Esophagus squamous epithelium (tissue), 5 donors: ENCODE data around the gene HS3ST2. TPM values are rescaled to one million over a fixed set of nuclear protein-coding genes. Genes with fewer than 3 reads are reported as not detected.

ENCODE experiments used
- DNase-seq: peaks from one replicate; lab custom pipeline; 2025; lab: John Stamatoyannopoulos, UW
- H3K27ac ChIP-seq, 4 donors: fragments of 200-600 bp; sonication (generic); one replicate each; pipeline ENCODE4 v1.5.1; 2016 to 2019; ENCODE audit warnings: mild to moderate bottlenecking in 1 of 4
- H3K27me3 ChIP-seq, 4 donors: fragments of 200-600 bp; sonication (generic); 1 replicate in 3 of 4; 2 replicates in 1 of 4; pipeline versions ENCODE4 v1.5.1 to v1.6.0; 2017 to 2021; ENCODE audit warnings: antibody characterized with exemption in 1 of 4
- H3K36me3 ChIP-seq, 3 donors: fragments of 200-600 bp; sonication (generic); one replicate each; pipeline ENCODE4 v1.5.1; 2016 to 2019
- H3K4me1 ChIP-seq, 3 donors: fragments of 200-600 bp; sonication (generic); one replicate each; pipeline ENCODE4 v1.5.1; 2017 to 2019
- H3K4me3 ChIP-seq, 4 donors: fragments of 200-600 bp; sonication (generic); 1 replicate in 3 of 4; 2 replicates in 1 of 4; pipeline ENCODE4 v1.5.1; 2016 to 2019; ENCODE audit warnings: mild to moderate bottlenecking in 2 of 4, moderate library complexity in 1 of 4
- H3K9me3 ChIP-seq, 3 donors: fragments of 200-600 bp; sonication (generic); one replicate each; pipeline ENCODE4 v1.5.1; 2016 to 2019
- POLR2A ChIP-seq, 4 donors: fragments of 450-650 bp; IDR thresholded peaks; one replicate each; pipeline ENCODE4 v1.6.1; 2017; ENCODE audit warnings: antibody characterized with exemption in 4 of 4, mild to moderate bottlenecking in 4 of 4, moderate library complexity in 3 of 4
- WGBS, 2 donors: methylation state at CpG; one replicate each; pipeline ENCODE4 v1.1.5; 2018; 5-methylcytosine and 5-hydroxymethylcytosine counted together
- intact Hi-C: fragments of 100-400 bp; cut with DNase I; formaldehyde crosslinking; loops from one replicate; pipeline ENCODE4 v1.15.0; 2022
- total RNA-seq, 4 donors: library from RNA; depleted of rRNA; stranded (reverse); fragments of >200 nt; gene quantifications; one replicate each; pipeline ENCODE4 v1.1.0, GENCODE V29; 2016
- TF ChIP-seq, protein P1 (sequence below), 6 experiments: fragments of 450-650 bp in 4 of 6; fragments of 200-600 bp in 2 of 6; sonication (generic) in 2 of 6; IDR thresholded peaks; one replicate each; pipeline ENCODE4 v1.5.1; 2016 to 2019; ENCODE audit warnings: antibody characterized with exemption in 6 of 6, mild to moderate bottlenecking in 4 of 6, moderate library complexity in 4 of 6
- donor health status: DM: yes; HTN: yes; CAD: no.

Gene HS3ST2
- total RNA-seq, 4 donors from 2014 or later = 0.12 to 0.76 (median 0.30) TPM; not detected in 1

DNA sequence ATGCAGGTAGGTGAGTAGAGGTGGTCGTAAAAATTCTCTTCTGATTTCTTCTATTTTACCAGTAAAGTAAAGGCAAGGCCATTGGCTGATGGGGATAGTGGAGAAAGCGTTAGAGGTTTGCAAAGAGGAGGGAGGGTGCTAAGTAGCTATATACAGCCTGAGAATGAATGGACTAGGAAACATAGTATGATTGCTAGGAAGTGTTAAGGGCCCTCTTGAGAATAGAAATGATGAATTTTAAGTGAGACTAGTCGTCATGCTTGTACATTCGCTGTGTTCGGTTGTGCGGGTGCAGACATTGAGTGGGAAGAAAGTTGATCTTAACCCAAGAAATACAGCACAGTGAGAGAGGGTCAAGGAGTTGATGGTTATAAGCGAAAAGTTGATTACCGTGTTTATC lies 7.2 kb upstream of the HS3ST2 start:
- DNase-seq = no peak
- H3K27me3 ChIP-seq = peaks cover 0 to 31% (median 0%) of the 10 kb centered on the region in 4 donors
- no peaks in the 10 kb centered on the region for H3K36me3 ChIP-seq
- no peaks in the 10 kb centered on the region for H3K9me3 ChIP-seq
- intact Hi-C loops = no loop called here
- 77 to 81% methylated on average over 8 of the region's 8 CpGs for WGBS, 2 donors
- no peak overlapping the region for H3K4me3 ChIP-seq
- H3K4me1 ChIP-seq = no peaks in the 10 kb centered on the region
- TF ChIP-seq, protein P1, sequence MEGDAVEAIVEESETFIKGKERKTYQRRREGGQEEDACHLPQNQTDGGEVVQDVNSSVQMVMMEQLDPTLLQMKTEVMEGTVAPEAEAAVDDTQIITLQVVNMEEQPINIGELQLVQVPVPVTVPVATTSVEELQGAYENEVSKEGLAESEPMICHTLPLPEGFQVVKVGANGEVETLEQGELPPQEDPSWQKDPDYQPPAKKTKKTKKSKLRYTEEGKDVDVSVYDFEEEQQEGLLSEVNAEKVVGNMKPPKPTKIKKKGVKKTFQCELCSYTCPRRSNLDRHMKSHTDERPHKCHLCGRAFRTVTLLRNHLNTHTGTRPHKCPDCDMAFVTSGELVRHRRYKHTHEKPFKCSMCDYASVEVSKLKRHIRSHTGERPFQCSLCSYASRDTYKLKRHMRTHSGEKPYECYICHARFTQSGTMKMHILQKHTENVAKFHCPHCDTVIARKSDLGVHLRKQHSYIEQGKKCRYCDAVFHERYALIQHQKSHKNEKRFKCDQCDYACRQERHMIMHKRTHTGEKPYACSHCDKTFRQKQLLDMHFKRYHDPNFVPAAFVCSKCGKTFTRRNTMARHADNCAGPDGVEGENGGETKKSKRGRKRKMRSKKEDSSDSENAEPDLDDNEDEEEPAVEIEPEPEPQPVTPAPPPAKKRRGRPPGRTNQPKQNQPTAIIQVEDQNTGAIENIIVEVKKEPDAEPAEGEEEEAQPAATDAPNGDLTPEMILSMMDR (IDR thresholded peaks at IDR 0.05) = no peak
- no peak for TF ChIP-seq POLR2A (IDR thresholded peaks at IDR 0.05)
- H3K27ac ChIP-seq = no peak overlapping the region

DNA sequence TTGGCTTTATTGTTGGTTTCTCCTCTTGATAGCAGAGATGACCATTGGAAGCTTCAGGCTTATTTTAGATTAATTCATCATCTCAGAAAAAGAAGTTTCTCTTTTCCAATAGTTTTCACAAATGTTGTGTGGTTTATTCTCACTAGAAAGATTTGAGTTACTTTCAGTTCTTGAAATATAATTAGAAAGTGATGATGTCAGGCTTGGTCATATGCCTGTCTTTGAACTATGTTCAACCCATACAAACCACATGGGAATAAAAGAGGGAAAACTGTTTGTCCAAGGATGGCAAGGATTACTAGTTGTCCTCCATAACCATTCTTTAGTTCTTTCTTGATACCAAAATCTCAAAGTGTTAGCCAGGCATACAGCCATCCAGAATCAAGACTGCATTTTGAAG lies 3.7 kb upstream of the HS3ST2 start:
- peaks cover 11 to 23% (median 15%) of the 10 kb centered on the region in 3 donors for H3K4me1 ChIP-seq
- no peak for DNase-seq
- no peaks in the 10 kb centered on the region for H3K36me3 ChIP-seq
- TF ChIP-seq, protein P1 (IDR thresholded peaks at IDR 0.05) = no peak
- TF ChIP-seq POLR2A (IDR thresholded peaks at IDR 0.05) = no peak
- no peak overlapping the region for H3K27ac ChIP-seq
- H3K9me3 ChIP-seq = no peaks in the 10 kb centered on the region
- H3K4me3 ChIP-seq = no peak overlapping the region
- intact Hi-C loops = no loop called here
- peaks cover 4 to 38% (median 11%) of the 10 kb centered on the region in 4 donors for H3K27me3 ChIP-seq

- H3K4me3 ChIP-seq = peak overlapping the region; percentile 18 to 61 (median 38)
- WGBS, 2 donors = 0 to 14% methylated on average over 1 of the region's 59 CpGs
- intact Hi-C loops = no loop called here
- no peak for TF ChIP-seq POLR2A (IDR thresholded peaks at IDR 0.05)
- TF ChIP-seq, protein P1 (IDR thresholded peaks at IDR 0.05) = peak in 4 of 6 experiments; percentile 38 to 49 (median 43)
- no peaks in the 10 kb centered on the region for H3K9me3 ChIP-seq
- H3K4me1 ChIP-seq = peaks cover 11 to 23% (median 15%) of the 10 kb centered on the region in 3 donors
- peaks cover 4 to 63% (median 11%) of the 10 kb centered on the region in 4 donors for H3K27me3 ChIP-seq
- no peak overlapping the region for H3K27ac ChIP-seq
- DNase-seq = no peak
- no peaks in the 10 kb centered on the region for H3K36me3 ChIP-seq
Observed at GRCh38 chr16:22813223-22813947, 577 bp upstream of the HS3ST2 start.

DNA sequence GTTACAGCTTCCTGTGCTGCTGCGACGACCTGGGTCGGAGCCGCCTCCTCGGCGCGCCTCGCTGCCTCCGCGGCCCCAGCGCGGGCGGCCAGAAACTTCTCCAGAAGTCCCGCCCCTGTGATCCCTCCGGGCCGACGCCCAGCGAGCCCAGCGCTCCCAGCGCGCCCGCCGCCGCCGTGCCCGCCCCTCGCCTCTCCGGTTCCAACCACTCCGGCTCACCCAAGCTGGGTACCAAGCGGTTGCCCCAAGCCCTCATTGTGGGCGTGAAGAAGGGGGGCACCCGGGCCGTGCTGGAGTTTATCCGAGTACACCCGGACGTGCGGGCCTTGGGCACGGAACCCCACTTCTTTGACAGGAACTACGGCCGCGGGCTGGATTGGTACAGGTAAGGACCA lies 746 bp downstream of the HS3ST2 start:
- Histone ChIP-seq H3K27me3 (peaks cover 4 to 63% (median 11%) of the 10 kb centered on the region in 4 donors), H3K27ac (no peak overlapping the region)

DNA sequence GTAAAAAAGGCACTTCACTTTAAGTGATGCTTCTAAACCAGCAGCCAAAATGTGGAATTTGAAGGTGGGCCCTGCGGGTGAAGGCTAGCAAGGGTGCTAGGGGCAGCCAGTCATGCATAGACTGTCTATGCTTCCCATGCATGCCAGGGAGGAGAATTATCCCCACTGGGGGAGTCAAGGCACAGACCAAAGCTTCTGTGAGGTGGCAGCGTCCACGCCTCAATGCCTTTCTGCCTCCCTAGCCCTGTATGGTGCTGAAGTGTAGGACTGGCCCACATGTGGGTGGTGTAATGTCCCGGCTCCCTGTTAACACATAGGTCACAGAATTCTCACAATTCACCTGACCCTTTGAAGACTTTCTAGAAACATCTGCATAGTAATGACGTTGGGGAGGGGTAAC lies 1.9 kb downstream of the HS3ST2 start:
- no peak for DNase-seq
- Histone ChIP-seq H3K27me3 (peaks cover 4 to 63% (median 11%) of the 10 kb centered on the region in 4 donors), H3K4me3 (no peak overlapping the region), H3K4me1 (peaks cover 11 to 23% (median 15%) of the 10 kb centered on the region in 3 donors), H3K27ac (no peak overlapping the region), H3K36me3 (no peaks in the 10 kb centered on the region), H3K9me3 (no peaks in the 10 kb centered on the region)
- TF ChIP-seq, protein P1 (IDR thresholded peaks at IDR 0.05) = no peak
- no peak for TF ChIP-seq POLR2A (IDR thresholded peaks at IDR 0.05)
- 62% methylated on average over 3 to 5 of the region's 5 CpGs for WGBS, 2 donors
- intact Hi-C loops = no loop called here

More for the DNA sequence above, 746 bp downstream of the HS3ST2 start:
- Histone ChIP-seq H3K4me3 (peak overlapping the region; percentile 18 to 61 (median 38)), H3K9me3 (no peaks in the 10 kb centered on the region), H3K36me3 (no peaks in the 10 kb centered on the region), H3K4me1 (peaks cover 11 to 23% (median 15%) of the 10 kb centered on the region in 3 donors)
- TF ChIP-seq, protein P1 (IDR thresholded peaks at IDR 0.05) = no peak
- TF ChIP-seq POLR2A (IDR thresholded peaks at IDR 0.05) = no peak
- intact Hi-C loops = no loop called here
- 2% methylated on average over 11 of the region's 41 CpGs; no CpG with 5 or more reads in 1 of the 2 donors for WGBS, 2 donors
- DNase-seq = no peak
